ENCODE results near the gene KLK1.
"Not testable (repeated sequence)": the region's sequence is repeated elsewhere in the genome, so short reads cannot be mapped to it uniquely, and the experiment has no call there.

The KLK1 gene

DNA sequence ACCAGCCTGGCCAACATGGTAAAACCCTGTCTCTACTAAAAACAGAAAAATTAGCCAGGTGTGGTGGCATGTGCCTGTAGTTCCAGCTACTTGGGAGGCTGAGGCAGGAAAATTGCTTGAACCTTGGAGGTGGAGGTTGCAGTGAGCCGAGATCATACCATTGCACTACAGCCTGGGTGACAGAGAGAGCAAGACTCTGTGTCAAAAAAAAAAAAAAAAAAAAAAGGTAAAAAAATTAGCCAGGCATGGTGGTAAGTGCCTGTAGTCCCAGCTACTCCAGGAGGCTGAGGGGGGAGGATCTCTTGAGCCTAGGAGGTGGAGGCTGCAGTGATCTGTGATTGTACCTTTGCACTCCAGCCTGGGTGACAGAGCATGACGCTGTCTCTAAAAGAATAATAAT, 53.4 kb downstream of the KLK1 start, which contains the start of gene GPR32:
Gene GPR32, plus strand, starts transcription at position 301 of the 400 bp plus-strand sequence. CDS start 137 bp downstream, outside the sequence.
- DNase-seq (ENCODE audit: low read depth in 2 of 3, low spot score in 2 of 3), result not testable (repeated sequence)

Measured in activated CD8-positive, alpha-beta memory T cell treated with anti-CD3 and anti-CD28 coated beads for 48 hours (primary cell).